Measurements from ENCODE around the gene LIME1.
A peak's percentile ranks its signal among the peaks of the same experiment; 100 is the strongest.

LIME1 gene

GRCh38 chr20:63748934-63749270, 12.4 kb downstream of the LIME1 start:
- DNase-seq = no peak

DNA sequence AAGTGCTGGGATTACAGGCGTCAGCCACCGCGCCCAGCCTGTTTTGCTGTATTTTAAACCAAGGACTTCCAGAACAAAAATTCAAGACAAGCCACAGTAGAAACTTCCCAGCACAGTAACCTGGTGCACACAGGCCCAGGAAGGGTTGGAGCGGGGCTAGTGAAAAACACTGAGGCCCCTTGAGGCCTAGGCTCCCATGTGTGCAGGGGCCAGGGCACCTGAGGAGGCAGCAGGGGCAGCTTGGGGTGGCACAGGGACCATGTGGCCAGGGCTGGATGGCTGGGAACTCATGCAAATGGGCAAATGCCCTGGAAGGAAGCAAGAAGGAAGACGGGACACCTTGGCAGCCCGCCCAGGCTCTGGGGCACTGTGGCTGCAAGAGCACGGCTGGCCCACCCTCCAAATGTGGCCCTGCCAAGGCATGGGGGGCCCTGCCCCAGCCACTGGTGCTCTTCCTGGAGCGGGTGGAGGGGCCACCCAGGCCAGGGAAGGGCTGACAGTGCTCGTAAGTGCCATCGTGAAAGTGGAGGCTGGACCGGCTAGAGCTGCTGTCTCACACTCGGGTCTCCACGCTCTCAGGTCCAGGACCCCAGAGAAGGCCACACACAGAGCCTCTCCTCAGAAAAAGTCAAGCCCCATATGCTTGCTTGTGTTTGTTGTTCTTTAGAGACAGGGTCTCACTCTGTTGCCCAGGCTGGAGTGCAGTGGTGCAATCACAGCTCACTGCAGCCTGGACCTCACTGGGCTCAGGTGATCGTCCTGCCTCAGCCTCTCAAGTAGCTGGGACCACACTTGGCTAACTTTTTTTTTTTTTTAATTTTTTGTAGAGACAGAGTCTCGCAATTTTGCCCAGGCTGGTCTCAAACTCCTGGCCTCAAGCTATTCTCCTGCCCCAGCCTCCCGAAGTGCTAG, 13.4 kb downstream of the LIME1 start:
- peak in 13 of 51 donors; percentile 7 to 53 (median 26) for DNase-seq

- DNase-seq = no peak
Observed at GRCh38 chr20:63750807-63751470, 14.5 kb downstream of the LIME1 start.

GRCh38 chr20:63751471-63752271, 15.2 kb downstream of the LIME1 start:
- no peak for DNase-seq

GRCh38 chr20:63752411-63753101, 16.1 kb downstream of the LIME1 start:
- DNase-seq = no peak

DNA sequence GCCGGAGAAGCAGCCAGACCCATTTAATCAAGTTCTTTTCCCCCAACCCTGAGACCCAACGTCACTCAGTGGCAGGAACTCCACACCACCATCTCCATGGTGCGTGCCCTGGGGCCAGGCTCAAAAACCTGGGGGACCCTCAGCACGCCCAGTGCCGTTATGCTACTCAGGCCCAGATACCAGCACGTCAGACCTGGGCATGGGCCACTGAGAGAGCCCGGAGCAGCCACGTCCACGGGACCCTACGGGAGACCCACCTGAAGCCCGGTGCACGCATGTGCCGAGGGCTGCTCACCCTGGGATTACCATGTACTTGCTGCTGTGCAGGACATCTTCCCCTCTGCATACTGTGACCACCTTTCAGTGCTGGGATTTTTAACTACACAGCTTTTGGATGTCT, 16.9 kb downstream of the LIME1 start:
- no peak for DNase-seq

GRCh38 chr20:63754008-63754407, 17.5 kb downstream of the LIME1 start:
- DNase-seq = no peak

GRCh38 chr20:63755933-63756647, 19.6 kb downstream of the LIME1 start:
- DNase-seq = no peak

DNA sequence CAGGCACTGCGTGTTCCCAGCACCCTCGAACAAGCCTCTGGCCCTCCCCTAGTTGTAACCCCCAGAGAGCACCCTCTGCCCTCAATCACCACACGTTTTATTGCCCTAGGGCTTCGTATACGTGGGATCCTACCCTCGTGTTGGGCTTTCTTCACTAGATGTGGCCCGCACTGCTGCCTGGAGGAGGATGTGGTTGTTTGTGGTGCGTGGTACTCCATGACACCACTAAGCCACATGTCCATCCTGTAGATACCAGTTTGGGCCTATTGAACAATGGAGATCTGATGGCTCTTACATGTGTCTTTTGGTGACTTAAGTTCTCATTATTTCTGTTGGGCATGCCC, 20.2 kb downstream of the LIME1 start:
- DNase-seq = no peak

DNA sequence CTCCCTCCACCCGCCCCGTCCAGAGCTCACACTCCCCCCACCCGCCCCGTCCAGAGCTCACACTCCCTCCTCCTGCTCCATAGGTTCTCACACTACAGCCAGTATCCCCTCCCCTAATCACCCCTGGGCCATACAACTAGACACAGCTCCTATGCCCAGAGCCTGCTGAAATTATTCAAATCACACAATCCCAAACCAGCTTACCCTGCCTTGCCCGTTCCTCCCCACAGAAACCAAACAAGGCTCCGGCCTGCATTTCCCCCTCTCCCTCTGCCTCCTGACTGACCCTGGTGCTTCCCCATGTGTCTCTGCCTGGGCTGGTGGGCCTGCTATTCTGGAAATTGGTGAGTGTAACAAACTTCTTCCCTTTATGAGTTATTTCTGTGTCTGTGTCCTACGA, 21.7 kb downstream of the LIME1 start:
- DNase-seq = no peak

GRCh38 chr20:63759377-63759901, 23.0 kb downstream of the LIME1 start:
- DNase-seq = no peak

GRCh38 chr20:63765082-63765873, 28.8 kb downstream of the LIME1 start:
- no peak for DNase-seq

DNA sequence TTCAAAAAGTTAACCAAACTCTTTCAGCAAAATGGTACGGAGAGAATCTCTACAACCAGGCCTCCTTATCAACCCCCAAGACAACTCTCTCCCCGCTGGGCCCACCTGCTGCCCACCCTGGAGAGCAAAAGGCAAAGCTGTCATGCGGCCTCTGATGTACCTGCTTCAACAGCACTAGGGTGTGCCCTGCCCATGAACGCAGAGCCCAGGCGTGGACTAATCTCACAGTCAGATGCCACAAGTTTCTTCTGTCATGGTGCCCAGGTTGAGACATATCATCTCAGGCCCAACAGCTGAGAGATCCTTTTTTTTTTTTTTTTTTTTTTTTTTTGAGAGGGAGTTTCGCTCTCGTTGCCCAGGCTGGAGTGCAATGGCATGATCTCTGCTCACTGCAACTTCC, 29.4 kb downstream of the LIME1 start:
- DNase-seq = no peak

- no peak for DNase-seq
Observed at GRCh38 chr20:63766695-63767426, 30.4 kb downstream of the LIME1 start.

DNA sequence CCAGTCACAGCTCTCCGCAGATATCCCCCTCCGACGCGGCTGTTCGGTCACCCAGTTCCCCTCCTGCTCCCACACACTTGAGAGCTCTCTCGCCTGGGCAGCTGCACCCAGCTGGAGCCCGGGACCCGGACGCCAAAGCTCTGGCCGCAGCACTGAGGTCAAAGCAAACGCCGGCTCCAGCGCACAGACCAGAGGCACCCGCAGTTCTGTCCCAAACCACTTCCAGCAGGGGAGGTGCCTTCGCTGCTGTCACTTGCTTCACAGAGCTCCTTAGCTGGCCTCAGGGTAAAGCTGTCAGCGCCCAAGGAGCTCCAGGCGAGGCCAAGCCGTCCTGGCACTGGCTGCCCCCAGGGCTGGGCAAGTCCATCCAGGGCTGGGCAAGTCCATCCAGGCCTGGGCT, 31.0 kb downstream of the LIME1 start:
- no peak for DNase-seq

DNA sequence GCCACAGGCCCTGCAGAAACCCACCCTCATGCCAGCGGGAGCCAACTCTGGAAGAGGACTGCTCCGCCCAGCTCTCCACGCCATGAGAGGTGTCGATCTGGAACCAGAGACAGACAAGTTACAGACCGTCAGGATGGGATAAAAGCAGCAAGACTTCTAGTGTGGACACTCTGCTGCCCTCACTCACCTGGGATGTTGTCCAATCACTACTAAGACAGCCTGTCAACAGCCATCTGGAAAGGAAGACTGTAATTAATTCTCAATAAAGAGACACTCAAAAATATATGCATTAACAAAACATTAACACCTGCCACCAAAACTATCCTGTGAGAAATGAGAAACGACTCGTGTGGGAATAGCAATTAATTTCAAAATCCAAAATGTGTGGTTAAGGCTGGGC, 31.4 kb downstream of the LIME1 start:
- no peak for DNase-seq

DNA sequence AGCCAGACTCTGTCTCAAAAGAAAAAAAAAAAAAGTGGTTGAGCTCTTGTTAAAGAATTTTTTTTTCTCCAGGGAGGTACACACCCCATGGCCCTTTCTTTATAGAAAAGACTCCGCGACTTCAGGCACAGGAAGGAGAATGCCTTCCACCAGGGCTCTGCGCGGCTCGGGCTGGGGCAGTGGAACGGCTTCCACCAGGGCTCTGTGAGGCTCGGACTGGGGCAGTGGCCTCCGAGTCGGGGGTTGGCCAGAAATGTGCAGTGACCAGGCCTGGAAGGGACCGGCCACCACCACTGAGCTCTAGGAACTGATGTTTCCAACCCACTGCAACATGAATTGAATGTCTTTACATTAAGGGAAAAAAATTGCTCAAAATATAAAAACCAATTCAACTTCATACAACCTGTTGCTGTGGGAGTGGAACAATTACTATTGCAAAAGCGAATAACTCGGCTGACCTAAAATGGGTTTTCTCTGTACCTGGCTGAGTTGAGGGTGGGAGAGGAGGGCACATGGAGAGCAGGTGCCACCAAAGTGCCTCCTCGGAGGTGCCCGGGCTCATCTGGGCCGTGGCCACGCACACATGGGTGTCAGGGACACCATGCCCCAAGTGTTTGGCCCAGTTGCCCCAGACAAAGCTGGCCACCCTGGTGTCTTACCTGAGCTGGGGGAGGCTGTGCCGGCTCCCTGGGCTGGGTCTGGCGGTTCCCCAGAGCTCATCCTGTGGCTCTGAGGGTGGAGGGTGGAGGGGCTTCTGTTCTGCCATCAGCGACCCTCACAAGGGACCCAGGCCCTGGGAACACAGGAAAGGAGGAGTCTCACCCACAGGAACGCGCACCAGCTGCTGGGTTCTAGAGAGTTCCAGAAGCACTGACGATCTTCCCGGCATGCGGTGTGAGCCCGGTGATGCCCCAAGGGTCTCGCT, 32.4 kb downstream of the LIME1 start:
- DNase-seq = no peak

- no peak for DNase-seq
Observed at GRCh38 chr20:63769891-63770474, 33.5 kb downstream of the LIME1 start.

All from hypothalamus (tissue), 51 donors.